Smooth muscle cell (in vitro differentiated cells): ENCODE data around the gene KRT6B. TPM values are rescaled to one million over a fixed set of nuclear protein-coding genes. Genes with fewer than 3 reads are reported as not detected.

ENCODE experiments used
- DNase-seq: peaks from one replicate; lab custom pipeline; 2025; ENCODE audit not compliant: unreplicated experiment; lab: John Stamatoyannopoulos, UW
- H2AFZ ChIP-seq: fragments of 200-600 bp; sonication (generic); 2 replicates; pipeline ENCODE4 v1.6.0; 2016; ENCODE audit warnings: antibody characterized with exemption, low read depth, mild to moderate bottlenecking
- H3F3A ChIP-seq: fragments of 200-600 bp; sonication (generic); 2 replicates; pipeline ENCODE4 v1.6.0; 2017; ENCODE audit warnings: antibody characterized with exemption, low read depth
- H3K27ac ChIP-seq: fragments of 200-600 bp; sonication (generic); 2 replicates; pipeline ENCODE4 v1.5.1; 2016; ENCODE audit warnings: low read depth, mild to moderate bottlenecking
- H3K27me3 ChIP-seq: fragments of 200-600 bp; sonication (generic); 2 replicates; pipeline ENCODE4 v1.6.1; 2016; ENCODE audit warnings: low read depth, mild to moderate bottlenecking
- H3K36me3 ChIP-seq: fragments of 200-600 bp; sonication (generic); 2 replicates; pipeline ENCODE4 v1.5.1; 2016; ENCODE audit warnings: low read depth
- H3K4me1 ChIP-seq: fragments of 200-600 bp; sonication (generic); 2 replicates; pipeline ENCODE4 v1.5.1; 2016; ENCODE audit warnings: low read depth
- H3K4me2 ChIP-seq: fragments of 200-600 bp; sonication (generic); 2 replicates; pipeline ENCODE4 v1.6.0; 2016; ENCODE audit warnings: mild to moderate bottlenecking
- H3K4me3 ChIP-seq: fragments of 200-600 bp; sonication (generic); 2 replicates; pipeline ENCODE4 v1.5.1; 2016; ENCODE audit warnings: mild to moderate bottlenecking
- H3K79me2 ChIP-seq: fragments of 200-600 bp; sonication (generic); 2 replicates; pipeline ENCODE4 v1.6.0; 2016; ENCODE audit warnings: low read depth, mild to moderate bottlenecking
- H3K9ac ChIP-seq: fragments of 200-600 bp; sonication (generic); 2 replicates; pipeline ENCODE4 v1.6.0; 2016; ENCODE audit warnings: low read depth
- H3K9me3 ChIP-seq: fragments of 200-600 bp; sonication (generic); replicated peaks from 2 replicates; pipeline ENCODE4 v1.5.1; 2016; ENCODE audit warnings: low read depth
- H4K20me1 ChIP-seq: fragments of 200-600 bp; sonication (generic); 2 replicates; pipeline ENCODE4 v1.6.0; 2016; ENCODE audit warnings: low read depth
- CTCF ChIP-seq: fragments of 200-600 bp; sonication (generic); IDR thresholded peaks from 2 replicates; pipeline ENCODE4 v1.5.1; 2017; ENCODE audit warnings: borderline replicate concordance, mild to moderate bottlenecking, antibody characterized with exemption; ENCODE audit not compliant: insufficient read depth, poor library complexity, severe bottlenecking
- WGBS: methylation state at CpG from one replicate; pipeline ENCODE4 v1.1.7; 2016; ENCODE audit warnings: low lambda C conversion rate; 5-methylcytosine and 5-hydroxymethylcytosine counted together
- polyA plus RNA-seq: library from polyadenylated mRNA; unstranded; fragments of >200 nt; fragmentation: Nextera tagmentation; extraction: Ambion mirVana; gene quantifications from 2 replicates; pipeline ENCODE4 v1.2.1, GENCODE V29; 2016
- total RNA-seq: library from RNA; depleted of rRNA; stranded (reverse); fragments of >200 nt; gene quantifications from 2 replicates; pipeline ENCODE4 v1.2.3, GENCODE V29; 2014

Gene KRT6B
- total and polyA plus RNA-seq, 2 experiments from 2014 or later, result 248 to 336 TPM

- no peak overlapping the region for H3K9ac ChIP-seq
- no peak for TF ChIP-seq CTCF
- peaks cover 10% of the 10 kb centered on the region for H3K4me1 ChIP-seq
- H3F3A ChIP-seq, result peaks cover 4% of the 10 kb centered on the region
- H3K27me3 ChIP-seq, result no peaks in the 10 kb centered on the region
- H3K9me3 ChIP-seq, result no peaks in the 10 kb centered on the region
- peak overlapping the region; percentile 38 for H3K27ac ChIP-seq
- no peak overlapping the region for H3K4me2 ChIP-seq
- H3K79me2 ChIP-seq, result no peaks in the 10 kb centered on the region
- DNase-seq, result no peak
- no peaks in the 10 kb centered on the region for H3K36me3 ChIP-seq
- WGBS, result 71% methylated on average over 6 of the region's 6 CpGs
- peak overlapping the region; percentile 61 for H2AFZ ChIP-seq
- no peak overlapping the region for H3K4me3 ChIP-seq
- no peaks in the 10 kb centered on the region for H4K20me1 ChIP-seq
Measured at GRCh38 chr12:52423035-52423434, 28.9 kb downstream of the KRT6B start.

- H3K27ac ChIP-seq, result peak overlapping the region; percentile 22
- H2AFZ ChIP-seq, result no peak overlapping the region
- peak overlapping the region; percentile 17 for H3K4me2 ChIP-seq
- WGBS, result 7% methylated on average over 1 of the region's 1 CpG
- no peaks in the 10 kb centered on the region for H3K27me3 ChIP-seq
- no peak overlapping the region for H3K9ac ChIP-seq
- H3K9me3 ChIP-seq, result no peaks in the 10 kb centered on the region
- H3K79me2 ChIP-seq, result no peaks in the 10 kb centered on the region
- peaks cover 10% of the 10 kb centered on the region for H3K4me1 ChIP-seq
- no peak overlapping the region for H3K4me3 ChIP-seq
- no peak for TF ChIP-seq CTCF
- H4K20me1 ChIP-seq, result no peaks in the 10 kb centered on the region
- no peaks in the 10 kb centered on the region for H3K36me3 ChIP-seq
- H3F3A ChIP-seq, result peaks cover 4% of the 10 kb centered on the region
- DNase-seq, result no peak
Measured at GRCh38 chr12:52419656-52420055, 32.3 kb downstream of the KRT6B start.

- no peaks in the 10 kb centered on the region for H3K27me3 ChIP-seq
- no peak for TF ChIP-seq CTCF
- no peak overlapping the region for H2AFZ ChIP-seq
- no peak overlapping the region for H3K4me2 ChIP-seq
- H4K20me1 ChIP-seq, result no peaks in the 10 kb centered on the region
- no peaks in the 10 kb centered on the region for H3K9me3 ChIP-seq
- no peak overlapping the region for H3K4me3 ChIP-seq
- H3K36me3 ChIP-seq, result no peaks in the 10 kb centered on the region
- no peak for DNase-seq
- no peaks in the 10 kb centered on the region for H3K79me2 ChIP-seq
- WGBS, result 75% methylated on average over 4 of the region's 4 CpGs
- H3F3A ChIP-seq, result peaks cover 4% of the 10 kb centered on the region
- H3K4me1 ChIP-seq, result peaks cover 7% of the 10 kb centered on the region
- peak overlapping the region; percentile 22 for H3K27ac ChIP-seq
- H3K9ac ChIP-seq, result no peak overlapping the region
Measured at GRCh38 chr12:52418576-52419110, 33.3 kb downstream of the KRT6B start.

GRCh38 chr12:52417740-52418139 lies 34.2 kb downstream of the KRT6B start:
- no peak overlapping the region for H2AFZ ChIP-seq
- DNase-seq, result no peak
- H3K4me1 ChIP-seq, result no peaks in the 10 kb centered on the region
- H3K36me3 ChIP-seq, result no peaks in the 10 kb centered on the region
- H3K27me3 ChIP-seq, result no peaks in the 10 kb centered on the region
- no peaks in the 10 kb centered on the region for H3K9me3 ChIP-seq
- 71% methylated on average over 2 of the region's 2 CpGs for WGBS
- H3K27ac ChIP-seq, result no peak overlapping the region
- no peak overlapping the region for H3K9ac ChIP-seq
- H3K4me2 ChIP-seq, result no peak overlapping the region
- H4K20me1 ChIP-seq, result no peaks in the 10 kb centered on the region
- no peaks in the 10 kb centered on the region for H3K79me2 ChIP-seq
- no peak overlapping the region for H3K4me3 ChIP-seq
- TF ChIP-seq CTCF, result no peak
- no peaks in the 10 kb centered on the region for H3F3A ChIP-seq
